Tibial artery (tissue), 4 donors: ENCODE results near the gene CCDC63.
"Not testable (repeated sequence)": the region's sequence is repeated elsewhere in the genome, so short reads cannot be mapped to it uniquely, and the experiment has no call there.

ENCODE experiments used
- DNase-seq, 2 donors: peaks; one replicate each; pipeline ENCODE4 v3.0.0-alpha.2; 2019
- H3K27ac ChIP-seq, 2 donors: fragments of 200-600 bp; sonication (generic) in 1 of 2; 1 replicate in 1 of 2; 2 replicates in 1 of 2; pipeline ENCODE4 v1.5.1; 2018 to 2019; ENCODE audit warnings: mild to moderate bottlenecking in 1 of 2
- H3K27me3 ChIP-seq, 2 donors: fragments of 200-600 bp; sonication (generic) in 1 of 2; one replicate each; pipeline versions ENCODE4 v1.5.1 to v1.6.0; 2016 to 2019
- H3K36me3 ChIP-seq, 3 donors: fragments of 200-600 bp; sonication (generic) in 2 of 3; one replicate each; pipeline ENCODE4 v1.5.1; 2016 to 2019; ENCODE audit warnings: mild to moderate bottlenecking in 2 of 3
- H3K4me1 ChIP-seq, 4 donors: fragments of 200-600 bp; sonication (generic) in 2 of 4; 1 replicate in 3 of 4; 2 replicates in 1 of 4; pipeline ENCODE4 v1.5.1; 2016 to 2019
- H3K4me3 ChIP-seq, 2 donors: fragments of 200-600 bp; sonication (generic) in 1 of 2; 1 replicate in 1 of 2; 2 replicates in 1 of 2; pipeline ENCODE4 v1.5.1; 2018 to 2019; ENCODE audit warnings: mild to moderate bottlenecking in 2 of 2
- H3K9me3 ChIP-seq, 3 donors: fragments of 200-600 bp; sonication (generic) in 1 of 3; one replicate each; pipeline ENCODE4 v1.5.1; 2016 to 2019
- CTCF ChIP-seq, 2 experiments: fragments of 200-600 bp in 1 of 2; fragments of 450-650 bp in 1 of 2; IDR thresholded peaks; one replicate each; pipeline ENCODE4 v1.5.1; 2017 to 2019; ENCODE audit warnings: antibody characterized with exemption in 2 of 2, mild to moderate bottlenecking in 1 of 2, moderate library complexity in 1 of 2
- intact Hi-C: fragments of 100-400 bp; cut with DNase I; formaldehyde crosslinking; loops from one replicate; pipeline ENCODE4 v1.15.0; 2023; ENCODE audit warnings: low total_unique reads

CCDC63 gene

DNA sequence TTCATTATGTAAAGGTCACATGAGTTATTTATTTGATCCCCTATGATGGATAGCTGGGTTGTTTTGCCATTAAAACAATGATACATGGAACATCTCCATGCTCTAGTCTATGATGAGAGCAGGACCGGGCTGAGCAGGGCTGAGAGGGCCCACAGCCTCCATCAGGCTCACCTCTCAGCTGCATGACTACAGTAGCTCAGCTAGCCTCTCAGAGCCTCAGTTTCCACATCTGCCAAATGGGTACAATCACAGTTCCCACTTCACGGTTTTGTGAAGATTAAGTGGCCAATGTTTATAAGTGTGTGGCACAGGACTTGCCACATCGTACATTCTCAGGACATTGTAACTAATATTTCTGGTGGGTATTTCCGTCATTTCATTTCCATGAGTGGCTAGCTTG, 93.5 kb downstream of the CCDC63 start:
- intact Hi-C loops: no loop called here
- Histone ChIP-seq H3K9me3 (peaks cover 0 to 3% (median 3%) of the 10 kb centered on the region in 3 donors), H3K4me3 (no peak overlapping the region), H3K27me3 (peaks cover 0 to 45% of the 10 kb centered on the region in 2 donors), H3K4me1 (peaks cover 0 to 5% (median 0%) of the 10 kb centered on the region in 4 donors), H3K27ac (no peak overlapping the region), H3K36me3 (no peaks in the 10 kb centered on the region)
- TF ChIP-seq CTCF (IDR thresholded peaks at IDR 0.05): no peak
- DNase-seq: no peak

GRCh38 chr12:110940933-110941332, 94.1 kb downstream of the CCDC63 start:
- H3K27me3 ChIP-seq: peaks cover 0 to 40% of the 10 kb centered on the region in 2 donors
- H3K9me3 ChIP-seq: peaks cover 0 to 9% (median 9%) of the 10 kb centered on the region in 3 donors
- peaks cover 0 to 5% (median 0%) of the 10 kb centered on the region in 4 donors for H3K4me1 ChIP-seq
- no peak overlapping the region for H3K4me3 ChIP-seq
- H3K36me3 ChIP-seq: no peaks in the 10 kb centered on the region
- intact Hi-C loops: no loop called here
- no peak for TF ChIP-seq CTCF (IDR thresholded peaks at IDR 0.05)
- H3K27ac ChIP-seq: no peak overlapping the region
- no peak for DNase-seq

DNA sequence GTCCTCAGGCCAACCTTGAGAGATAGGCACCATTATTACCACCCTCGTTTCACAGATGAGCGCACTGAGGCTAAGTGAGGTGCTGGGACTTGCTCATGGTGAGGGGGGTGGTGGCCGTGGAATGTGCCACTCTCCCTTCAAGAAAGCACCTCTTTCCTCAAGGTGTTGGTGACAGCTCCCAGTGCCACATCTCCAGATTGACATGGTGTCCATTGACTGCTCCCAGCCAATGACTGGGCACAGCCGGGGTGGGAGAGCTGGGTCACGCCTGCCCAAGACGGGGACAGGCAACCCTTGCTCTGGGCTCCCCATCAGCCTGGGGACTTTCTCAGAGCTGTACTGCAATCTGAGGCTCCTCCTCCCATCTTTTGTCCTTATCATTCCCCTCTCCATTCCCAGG, 94.6 kb downstream of the CCDC63 start:
- Histone ChIP-seq H3K36me3 (no peaks in the 10 kb centered on the region), H3K4me1 (peaks cover 0 to 5% (median 0%) of the 10 kb centered on the region in 4 donors), H3K4me3 (no peak overlapping the region), H3K27ac (no peak overlapping the region), H3K27me3 (peaks cover 0 to 36% of the 10 kb centered on the region in 2 donors), H3K9me3 (peaks cover 0 to 14% (median 14%) of the 10 kb centered on the region in 3 donors)
- no peak for DNase-seq
- intact Hi-C loops: no loop called here
- no peak for TF ChIP-seq CTCF (IDR thresholded peaks at IDR 0.05)

DNA sequence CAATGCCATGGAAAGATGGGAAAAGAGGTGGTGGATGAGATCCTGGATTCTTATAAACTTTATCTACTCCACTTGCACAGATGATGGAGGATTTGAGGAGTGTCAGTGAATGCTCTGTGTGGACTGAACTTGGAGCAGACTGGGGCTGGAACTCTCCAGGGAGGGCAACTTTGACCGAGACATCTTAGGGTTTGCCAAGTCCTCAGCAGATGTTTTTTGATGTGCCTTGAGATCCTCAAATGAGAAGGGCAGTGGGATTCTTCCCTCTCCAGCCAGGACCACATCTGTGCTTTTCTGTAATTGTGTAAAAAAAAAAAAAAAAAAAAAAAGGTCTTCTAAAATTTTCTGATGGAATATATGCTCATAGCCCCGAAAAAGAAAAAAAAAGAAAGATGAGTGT, 96.6 kb downstream of the CCDC63 start:
- H3K9me3 ChIP-seq: peaks cover 0 to 25% (median 23%) of the 10 kb centered on the region in 3 donors
- no peak for DNase-seq
- intact Hi-C loops: no loop called here

DNA sequence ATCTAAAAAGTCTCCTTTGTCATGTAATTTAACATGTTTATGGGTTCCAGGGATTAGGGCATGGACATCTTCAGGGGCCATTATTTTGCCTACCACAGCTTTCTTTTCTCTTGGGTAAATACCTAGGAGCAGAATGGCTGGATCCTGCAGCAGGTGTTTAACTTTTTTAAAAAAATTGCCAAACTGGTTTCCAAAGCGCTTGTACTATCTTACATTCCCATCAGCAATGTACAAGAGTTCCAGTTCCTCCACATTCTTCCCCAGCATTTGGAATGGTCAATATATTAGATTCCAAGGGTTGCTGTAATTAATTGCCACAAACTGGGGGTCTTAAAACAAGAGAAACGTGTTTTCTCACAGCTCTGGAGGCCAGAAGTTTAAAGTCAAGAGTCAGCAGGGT, 101.3 kb downstream of the CCDC63 start:
- no peak for DNase-seq
- Histone ChIP-seq H3K9me3 (peaks cover 0 to 26% (median 23%) of the 10 kb centered on the region in 3 donors), H3K27ac (no peak overlapping the region), H3K4me3 (no peak overlapping the region), H3K4me1 (no peaks in the 10 kb centered on the region), H3K27me3 (no peaks in the 10 kb centered on the region), H3K36me3 (no peaks in the 10 kb centered on the region)
- no peak for TF ChIP-seq CTCF (IDR thresholded peaks at IDR 0.05)
- intact Hi-C loops: no loop called here

More for the DNA sequence above, 96.6 kb downstream of the CCDC63 start:
- Histone ChIP-seq H3K27me3 (peaks cover 0 to 22% of the 10 kb centered on the region in 2 donors), H3K36me3 (no peaks in the 10 kb centered on the region), H3K4me1 (no peaks in the 10 kb centered on the region), H3K4me3 (no peak overlapping the region), H3K27ac (no peak overlapping the region)
- no peak for TF ChIP-seq CTCF (IDR thresholded peaks at IDR 0.05)

- intact Hi-C loops, H3K36me3 ChIP-seq, H3K27ac ChIP-seq, H3K4me3 ChIP-seq, H3K27me3 ChIP-seq, DNase-seq, H3K4me1 ChIP-seq: not testable (repeated sequence)
- H3K9me3 ChIP-seq: peaks cover 0 to 21% (median 18%) of the 10 kb centered on the region in 3 donors
These were observed 103.7 kb downstream of the CCDC63 start for GRCh38 chr12:110950466-110950865.

GRCh38 chr12:110950867-110951266, 104.1 kb downstream of the CCDC63 start:
- H3K27me3 ChIP-seq, H3K4me1 ChIP-seq, H3K36me3 ChIP-seq, DNase-seq, H3K27ac ChIP-seq, intact Hi-C loops, H3K4me3 ChIP-seq: not testable (repeated sequence)
- H3K9me3 ChIP-seq: peaks cover 0 to 17% (median 14%) of the 10 kb centered on the region in 3 donors
